ENCODE measurements around the gene ZIM2. TPM values are rescaled to one million over a fixed set of nuclear protein-coding genes. Genes with fewer than 3 reads are reported as not detected.

ZIM2 gene
- total and polyA plus RNA-seq, 9 of the 15 experiments (the other 6 are each of a cell fraction or from before 2014, with no cell fraction given) = not detected

- TF ChIP-seq NBN (IDR thresholded peaks at IDR 0.05; ENCODE audit: low read depth) (no peak), KDM1A (IDR thresholded peaks at IDR 0.05) (no peak)
Observed at GRCh38 chr19:56750658-56751057, 89.9 kb downstream of the ZIM2 start (continued).

- no peaks in the 10 kb centered on the region for H3K4me1 ChIP-seq (replicated peaks in 1 of 2; ENCODE audit: control insufficient read depth in 2 of 2, insufficient read depth in 2 of 2, low read length in 2 of 2)
- ATAC-seq (no peak), FAIRE-seq (no peak), DNase-seq (ENCODE audit: extremely low read depth in 1 of 4, low spot score in 3 of 4) (peak in 1 of 4 experiments; percentile 4)
- ChIA-PET POLR2A (no interaction called here), CTCF (ENCODE audit: low intra/inter-chr PET ratio) (no interaction called here)
- no peak overlapping the region for H3K4me3 ChIP-seq
- H3K27me3 ChIP-seq (ENCODE audit: control insufficient read depth in 2 of 2, insufficient read depth in 2 of 2, low read length in 2 of 2) = no peaks in the 10 kb centered on the region
- no peaks in the 10 kb centered on the region; the same call in 1 of the 2 replicates for H3K9me3 ChIP-seq (replicated peaks; ENCODE audit: control insufficient read depth, insufficient read depth, low read depth, low read length)
- in situ Hi-C loops (cut with MboI) = no loop called here
- no peak overlapping the region for H3K4me2 ChIP-seq (ENCODE audit: insufficient read depth, low read length)
- H4K20me1 ChIP-seq (replicated peaks; ENCODE audit: control insufficient read depth, insufficient read depth, low read length) = no peaks in the 10 kb centered on the region
- H3K9ac ChIP-seq (ENCODE audit: insufficient read depth in 1 of 2, low read depth in 2 of 2, low read length in 2 of 2) = no peak overlapping the region
- intact Hi-C loops (cut with micrococcal nuclease) = no loop called here
- no peak overlapping the region for H3K27ac ChIP-seq (ENCODE audit: extremely low read depth, low read depth, low read length)
- no TSS peak for BruUV-seq (replicated peaks)
- H2AFZ ChIP-seq (ENCODE audit: low read depth, low read length) = no peak overlapping the region
- 0% methylated on average over 5 of the region's 5 CpGs for WGBS (ENCODE audit: insufficient coverage, low coverage, missing lambda C conversion rate)
- H3K79me2 ChIP-seq (ENCODE audit: control insufficient read depth, insufficient read depth, low read length) = no peaks in the 10 kb centered on the region
- H3K9me1 ChIP-seq (ENCODE audit: control insufficient read depth, insufficient read depth, low read length) = no peaks in the 10 kb centered on the region
- no peaks in the 10 kb centered on the region for H3K36me3 ChIP-seq (ENCODE audit: control insufficient read depth, insufficient read depth, low read length)
- TF ChIP-seq RAD21 (CRISPR knock-in tag; conservative IDR thresholded peaks at IDR 0.05 in 1 of 2, IDR thresholded peaks at IDR 0.05 in 1 of 2) (peak in 1 of 2 experiments; percentile 39; a peak in 2 of 4 replicates), ZNF354B (CRISPR knock-in tag; IDR thresholded peaks at IDR 0.05) (no peak), CTCF (IDR thresholded peaks at IDR 0.05 in 2 of 3, conservative IDR thresholded peaks at IDR 0.05 in 1 of 3; ENCODE audit: insufficient read depth in 2 of 3, low read depth in 1 of 3, low read length in 3 of 3) (peak in 2 of 3 experiments; percentile 21 to 29; a peak in 1 of 6 replicates)
Observed at GRCh38 chr19:56748378-56748777, 92.1 kb downstream of the ZIM2 start.
